HG02884 (cell line): Measurements from ENCODE around the gene PLA2G7.
"Not testable (repeated sequence)": the region's sequence is repeated elsewhere in the genome, so short reads cannot be mapped to it uniquely, and the experiment has no call there.

Experiments
- ATAC-seq: cut with Tn5 transposase; IDR thresholded peaks from one replicate; pipeline ENCODE4 v1.9.1; 2021; ENCODE audit warnings: mild to moderate bottlenecking, moderate library complexity; ENCODE audit not compliant: unreplicated experiment

PLA2G7 gene

GRCh38 chr6:46749731-46750130, 14.6 kb upstream of the PLA2G7 start:
- ATAC-seq, result no peak

GRCh38 chr6:46748940-46749503, 13.8 kb upstream of the PLA2G7 start:
- ATAC-seq, result no peak

GRCh38 chr6:46746696-46747095, 11.5 kb upstream of the PLA2G7 start, which contains the start of gene ANKRD66:
TSS of gene ANKRD66 (plus strand) at chr6:46746933. CDS start at chr6:46751949, 5,016 bp downstream.
- no peak for ATAC-seq

- ATAC-seq, result no peak
Observed at GRCh38 chr6:46745973-46746372, 10.8 kb upstream of the PLA2G7 start.

- ATAC-seq, result not testable (repeated sequence)
Observed at GRCh38 chr6:46744159-46744725, 9.1 kb upstream of the PLA2G7 start.

DNA sequence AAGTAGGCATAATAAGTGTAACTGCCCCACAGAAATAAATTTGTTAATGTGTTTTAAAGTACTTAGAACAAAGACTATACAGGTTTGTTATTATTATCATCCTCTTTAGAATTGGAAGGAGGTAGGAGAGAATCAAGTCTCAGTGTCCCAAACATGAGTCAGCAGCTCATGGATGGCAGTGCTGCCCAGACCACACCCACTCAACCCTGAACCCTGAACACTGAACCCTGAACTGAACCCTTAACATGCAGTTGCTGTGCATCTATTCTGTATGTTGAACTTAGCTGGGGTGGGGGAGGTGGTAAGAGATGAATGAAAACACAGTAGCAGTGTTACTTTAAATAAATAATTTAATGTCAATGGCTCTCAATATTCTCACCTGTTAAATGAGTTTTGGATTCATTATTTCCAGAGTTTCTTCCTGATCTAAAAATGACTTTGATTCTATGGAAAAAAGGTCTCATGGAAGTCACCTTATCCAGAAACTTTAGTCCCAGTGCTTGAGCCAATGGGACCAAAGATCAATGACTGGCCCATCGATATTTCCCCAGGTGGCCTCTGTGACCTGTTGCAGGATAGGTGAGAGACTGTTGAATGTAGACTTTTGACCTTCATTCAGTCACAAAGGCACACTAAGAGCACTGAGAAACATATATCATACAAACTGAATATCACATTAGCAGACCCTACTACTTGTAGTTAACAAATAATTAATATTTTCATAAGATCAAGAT, 8.4 kb upstream of the PLA2G7 start:
- no peak for ATAC-seq

DNA sequence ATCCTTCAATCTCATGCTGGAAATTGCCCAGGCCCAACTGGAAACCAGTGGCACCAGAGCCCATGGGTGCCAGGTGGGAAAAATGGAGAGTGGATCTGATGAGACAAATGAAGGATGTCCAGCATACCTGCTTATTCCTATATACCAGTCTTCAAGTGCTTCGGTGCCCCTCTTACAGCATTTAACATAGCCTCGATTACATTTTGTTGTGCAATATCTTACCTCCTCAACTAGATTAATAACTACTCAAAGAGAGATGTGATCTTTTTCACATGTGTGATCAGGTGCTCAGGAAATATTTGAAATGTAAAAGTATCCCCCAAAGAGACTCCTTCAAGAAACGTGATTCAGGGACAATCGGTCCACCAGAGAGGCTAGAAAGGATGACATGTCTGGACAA, 6.7 kb upstream of the PLA2G7 start:
- ATAC-seq, result no peak

DNA sequence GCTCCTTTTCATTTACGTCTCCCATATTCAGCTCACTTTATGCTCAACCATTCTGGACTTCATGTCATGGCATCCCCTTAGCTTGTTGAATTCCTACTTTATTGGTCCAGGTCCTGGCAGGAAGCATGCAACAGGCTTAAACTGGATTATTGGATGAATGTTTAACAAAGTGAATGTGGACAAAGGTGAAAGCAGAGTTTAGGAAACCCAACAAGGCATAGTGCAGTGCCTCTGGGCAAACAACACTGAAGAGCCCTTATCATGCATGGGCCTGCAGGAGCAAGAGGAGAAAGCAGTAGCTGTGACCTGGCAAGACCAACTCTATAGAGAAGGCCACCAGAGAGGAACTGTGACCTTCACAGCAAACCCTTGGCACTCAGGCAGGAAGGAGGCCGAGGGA, 6.3 kb upstream of the PLA2G7 start:
- no peak for ATAC-seq

GRCh38 chr6:46736906-46737305, 1.7 kb upstream of the PLA2G7 start:
- no peak for ATAC-seq

GRCh38 chr6:46735720-46736031, 501 bp upstream of the PLA2G7 start:
- no peak for ATAC-seq

DNA sequence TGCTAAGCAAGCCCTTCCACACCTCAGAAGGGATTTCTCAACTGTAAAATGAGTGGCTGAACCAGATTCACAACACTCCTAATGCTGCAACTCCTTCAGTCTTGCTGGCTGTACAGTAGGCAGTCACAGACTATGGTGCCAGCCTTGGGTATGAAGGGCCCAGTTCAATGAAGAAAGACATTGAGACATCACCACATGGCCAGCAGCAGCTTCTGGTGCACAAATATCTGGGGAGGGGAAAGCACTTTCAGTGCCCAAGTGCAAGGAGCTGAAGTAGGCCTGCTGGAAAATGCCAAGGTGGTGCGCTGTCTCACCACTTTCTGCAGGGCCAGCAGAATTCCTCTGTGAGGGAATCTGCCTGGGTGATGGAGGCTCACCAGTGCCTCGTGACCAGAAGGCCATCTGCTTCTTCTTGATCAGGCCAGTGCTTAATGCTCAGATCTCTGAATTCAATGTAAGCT, 1.8 kb downstream of the PLA2G7 start:
- no peak for ATAC-seq

- ATAC-seq, result no peak
Observed at GRCh38 chr6:46730921-46731461, 4.2 kb downstream of the PLA2G7 start.

GRCh38 chr6:46729787-46730326, 5.3 kb downstream of the PLA2G7 start:
- ATAC-seq, result no peak

DNA sequence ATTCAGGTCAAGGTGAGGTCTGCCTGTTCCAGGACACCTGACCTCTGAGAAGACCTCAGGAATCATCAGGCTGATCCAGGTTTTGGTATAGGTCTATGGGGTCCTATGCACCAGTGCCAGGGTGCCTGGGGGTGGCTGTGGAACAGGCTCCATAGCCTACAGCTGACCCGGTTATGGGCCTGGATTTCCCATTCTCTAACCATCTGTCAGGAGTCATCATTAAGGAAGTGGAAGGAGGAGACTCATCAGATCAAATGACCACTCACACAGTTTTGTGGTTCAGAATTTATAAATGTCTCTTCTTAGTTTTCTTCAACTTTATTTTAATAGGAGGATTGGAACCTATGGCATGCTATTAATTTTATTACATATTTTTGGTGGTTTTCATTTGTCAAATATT, 14.8 kb downstream of the PLA2G7 start:
- ATAC-seq, result no peak

DNA sequence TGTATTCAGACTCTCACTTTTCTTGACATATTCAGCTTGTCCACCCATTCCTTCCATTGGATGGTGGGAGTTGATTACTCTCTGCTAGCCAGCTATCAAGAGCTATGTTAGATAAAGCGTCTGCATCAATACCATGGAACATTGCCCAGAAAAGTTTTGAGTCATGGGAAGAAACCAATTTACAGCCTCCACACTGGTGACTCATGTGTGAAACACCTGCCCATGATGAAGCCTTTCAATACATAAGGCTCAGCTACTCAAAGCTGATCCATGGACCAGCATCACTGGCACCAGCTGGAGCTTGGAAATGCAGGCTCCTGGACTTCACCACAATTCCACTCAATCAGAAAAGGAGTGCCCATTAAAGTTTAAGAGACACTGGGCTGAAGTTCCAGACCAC, 16.1 kb downstream of the PLA2G7 start:
- ATAC-seq, result no peak

DNA sequence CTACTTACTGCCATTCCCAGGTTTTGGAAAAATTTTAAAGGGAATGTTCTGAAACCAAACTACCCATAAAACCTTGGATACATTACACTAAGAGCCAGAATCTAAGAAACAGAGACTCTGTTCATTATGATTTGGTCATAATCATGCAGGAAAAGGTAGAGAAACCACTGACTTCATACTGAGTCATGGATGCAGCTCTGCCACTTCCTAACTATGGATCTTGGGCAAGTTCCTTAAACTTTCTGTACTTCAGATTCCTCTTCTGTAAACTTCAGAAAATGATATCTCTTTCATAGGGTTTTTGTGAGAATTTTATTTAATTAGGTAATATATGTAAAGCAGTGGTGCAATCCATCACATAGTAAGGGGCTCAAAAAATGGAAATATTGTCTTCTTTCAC, 20.0 kb downstream of the PLA2G7 start:
- no peak for ATAC-seq

GRCh38 chr6:46711491-46711890, 23.7 kb downstream of the PLA2G7 start:
- ATAC-seq, result no peak

- ATAC-seq, result no peak
Observed at GRCh38 chr6:46706464-46706863, 28.7 kb downstream of the PLA2G7 start.

DNA sequence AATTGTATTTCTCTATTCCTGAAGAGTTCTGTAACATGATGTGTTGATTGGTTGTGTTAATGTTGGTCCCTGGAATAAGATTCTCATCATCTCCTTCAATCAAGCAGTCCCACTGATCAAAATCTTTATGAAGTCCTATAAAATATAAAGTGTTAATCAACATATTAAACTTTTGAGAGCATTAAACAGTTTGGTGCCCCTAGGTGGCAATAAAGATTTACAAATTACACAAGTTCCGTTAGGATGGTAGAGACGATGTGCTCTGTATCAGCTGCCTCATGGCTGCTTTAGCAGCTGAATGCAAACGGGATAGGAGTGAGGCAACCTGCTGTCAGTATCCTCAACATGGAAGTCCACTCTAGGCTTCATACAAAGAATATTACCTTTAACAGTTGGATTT, 30.6 kb downstream of the PLA2G7 start:
- ATAC-seq, result no peak

- no peak for ATAC-seq
Observed at GRCh38 chr6:46699970-46700369, 35.2 kb downstream of the PLA2G7 start.

GRCh38 chr6:46690911-46691451, 44.2 kb downstream of the PLA2G7 start:
- ATAC-seq, result no peak
